Stimulated activated CD8-positive, alpha-beta memory T cell treated with anti-CD3 and anti-CD28 coated beads, Interleukin-7, amount 100 ng/mL, for 4 hours (primary cell): ENCODE data around the gene SLC28A1.
"Not testable (repeated sequence)": the region's sequence is repeated elsewhere in the genome, so short reads cannot be mapped to it uniquely, and the experiment has no call there.

Experiments used
- DNase-seq, 2 donors: peaks; one replicate each; pipeline ENCODE4 v3.0.0-alpha.2; 2020; ENCODE audit warnings: low read depth in 2 of 2

The SLC28A1 gene

GRCh38 chr15:84883916-84884781 lies at the start of gene SLC28A1:
Gene SLC28A1, plus strand, starts transcription at chr15:84884662. Its CDS starts 3,099 bp downstream, at chr15:84887761.
- no peak for DNase-seq

DNA sequence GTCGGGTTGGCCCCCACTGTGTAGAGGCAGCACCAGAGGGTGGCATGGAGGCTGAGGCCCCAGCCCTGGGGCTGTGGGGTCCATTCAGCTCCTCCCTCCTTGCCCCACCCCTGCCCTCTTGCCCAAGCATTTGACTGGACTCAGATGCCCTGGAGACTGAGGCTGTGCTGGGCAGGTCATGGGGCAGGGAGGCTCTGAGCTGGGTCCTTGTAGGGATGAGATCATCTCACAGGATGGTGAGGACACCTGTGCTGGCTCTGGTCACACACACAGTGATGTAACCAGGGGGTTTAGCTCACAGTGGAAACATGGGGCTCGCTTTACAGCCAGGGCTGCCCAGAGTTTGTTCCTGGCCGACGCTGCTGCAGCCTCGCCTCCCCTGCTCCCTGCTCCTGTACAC lies 49.5 kb upstream of the SLC28A1 start:
- no peak for DNase-seq

- no peak for DNase-seq
Measured at GRCh38 chr15:84835661-84836337, 48.7 kb upstream of the SLC28A1 start.

DNA sequence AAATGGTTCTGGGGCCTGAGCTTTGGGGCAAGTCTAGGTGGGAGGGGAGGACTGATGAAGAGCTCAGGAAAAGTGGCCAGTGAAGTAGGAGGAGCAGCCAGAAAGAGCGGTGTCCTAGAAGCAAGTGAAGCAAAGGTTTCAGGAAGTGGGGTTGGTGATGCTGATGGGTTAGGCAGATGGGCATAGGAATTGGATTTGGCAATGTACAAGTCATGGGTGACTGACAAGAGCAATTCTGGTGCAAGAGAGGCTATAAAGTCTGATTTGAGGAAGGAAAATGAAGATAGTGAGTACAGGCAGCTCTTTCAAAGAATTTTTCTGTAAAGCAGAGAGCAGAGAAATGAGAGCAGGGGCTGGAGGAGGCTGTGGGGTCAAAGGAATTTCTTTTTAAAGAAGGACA lies 47.6 kb upstream of the SLC28A1 start:
- no peak for DNase-seq

DNA sequence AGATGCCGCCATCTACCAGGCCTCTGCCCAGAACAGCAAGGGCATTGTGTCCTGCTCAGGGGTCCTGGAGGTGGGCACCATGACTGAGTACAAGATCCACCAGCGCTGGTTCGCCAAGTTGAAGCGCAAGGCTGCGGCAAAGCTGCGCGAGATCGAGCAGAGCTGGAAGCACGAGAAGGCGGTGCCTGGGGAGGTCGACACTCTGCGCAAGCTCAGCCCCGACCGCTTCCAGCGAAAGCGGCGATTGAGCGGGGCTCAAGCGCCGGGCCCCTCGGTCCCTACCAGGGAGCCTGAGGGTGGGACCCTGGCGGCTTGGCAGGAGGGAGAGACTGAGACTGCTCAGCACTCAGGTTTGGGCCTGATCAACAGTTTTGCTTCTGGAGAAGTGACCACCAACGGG lies 44.7 kb upstream of the SLC28A1 start:
- DNase-seq: no peak

GRCh38 chr15:84840255-84840654 lies 44.2 kb upstream of the SLC28A1 start:
- no peak for DNase-seq

DNA sequence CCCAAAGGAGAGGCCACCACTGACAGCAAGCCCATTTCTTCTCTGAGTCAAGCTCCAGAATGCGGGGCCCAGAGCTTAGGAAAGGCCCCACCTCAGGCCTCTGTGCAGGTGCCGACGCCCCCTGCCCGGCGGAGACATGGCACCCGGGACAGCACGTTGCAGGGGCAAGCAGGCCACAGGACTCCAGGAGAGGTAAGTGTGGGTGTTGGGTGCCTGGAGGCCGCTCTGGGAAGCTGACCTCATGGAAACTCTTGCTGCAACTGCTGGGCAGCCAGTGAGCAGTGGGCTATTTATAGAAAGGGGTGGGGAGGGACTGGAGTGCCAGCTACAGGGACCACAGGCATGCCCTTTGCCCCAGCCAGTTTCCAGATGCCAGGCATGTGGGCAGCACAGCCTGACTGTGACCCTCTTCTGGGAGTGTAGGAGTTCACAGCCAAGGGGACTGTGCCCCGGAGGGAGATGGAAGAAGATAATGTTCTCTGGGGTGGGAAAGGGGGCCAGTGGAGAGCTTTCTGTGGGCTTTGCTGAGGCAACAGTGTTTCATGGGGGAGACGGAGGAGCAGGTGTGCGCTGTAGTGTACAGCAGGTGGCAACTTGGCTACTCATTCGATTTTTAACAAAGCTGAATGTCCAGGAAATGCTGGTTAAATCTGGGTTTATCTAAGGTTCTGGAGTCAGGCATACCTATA lies 43.6 kb upstream of the SLC28A1 start:
- DNase-seq: no peak

- DNase-seq: no peak
Measured at GRCh38 chr15:84842781-84843180, 41.7 kb upstream of the SLC28A1 start.

DNA sequence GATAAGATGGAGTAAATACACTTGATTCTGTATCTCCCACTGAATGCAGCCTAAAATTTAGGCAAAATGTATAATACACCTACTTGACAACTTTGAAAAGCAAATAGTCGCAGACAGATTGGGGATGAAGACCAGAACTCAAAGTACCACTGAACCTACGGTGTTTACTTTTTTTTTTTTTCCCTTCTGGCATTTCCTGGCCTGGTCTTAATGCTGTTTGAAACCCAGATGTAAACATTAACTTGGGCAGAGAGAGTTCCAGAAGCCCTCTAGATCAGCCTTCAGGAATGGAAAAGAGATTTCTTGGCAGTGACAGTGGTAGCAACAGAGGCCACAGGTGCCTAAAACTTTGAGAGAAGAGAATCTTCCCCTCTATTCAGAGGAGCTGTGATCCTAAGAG lies 39.5 kb upstream of the SLC28A1 start:
- no peak for DNase-seq

DNA sequence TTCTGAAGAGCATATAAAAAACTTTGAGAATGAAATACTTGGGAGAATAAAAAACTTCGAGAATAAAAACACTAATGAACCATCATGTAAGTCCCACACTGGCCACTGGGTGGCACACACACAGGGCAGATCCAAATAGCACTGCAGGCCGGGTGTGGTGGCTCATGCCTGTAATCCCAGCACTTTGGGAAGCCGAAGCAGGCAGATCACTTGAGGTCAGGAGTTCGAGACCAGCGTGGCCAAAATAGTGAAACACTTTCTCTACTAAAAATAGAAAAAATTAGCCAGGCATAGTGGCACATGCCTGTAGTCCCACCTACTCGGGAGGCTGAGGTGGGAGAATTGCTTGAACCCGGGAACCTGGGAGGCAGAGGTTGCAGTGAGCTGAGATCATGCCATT lies 38.8 kb upstream of the SLC28A1 start:
- DNase-seq: not testable (repeated sequence)

DNA sequence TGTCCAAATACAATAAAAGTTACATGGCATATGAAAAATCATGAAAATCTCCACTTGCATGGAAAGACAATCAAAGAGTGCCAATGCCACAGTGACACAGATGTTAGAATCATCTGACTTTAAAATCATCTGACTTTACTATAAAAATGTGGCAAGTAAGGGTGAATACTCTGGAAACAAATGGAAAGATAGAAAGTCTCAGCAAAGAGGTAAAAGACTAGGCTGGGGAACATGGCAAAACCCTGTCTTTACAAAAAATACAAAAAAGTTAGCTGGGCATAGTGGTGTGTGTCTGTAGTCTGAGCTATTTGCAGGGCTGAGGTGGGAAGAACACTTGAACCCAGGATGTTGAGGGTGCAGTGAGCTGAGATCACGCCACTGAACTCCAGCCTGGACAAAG lies 38.2 kb upstream of the SLC28A1 start:
- DNase-seq: no peak

- DNase-seq: no peak
Measured at GRCh38 chr15:84847382-84847781, 37.1 kb upstream of the SLC28A1 start.

- DNase-seq: no peak
Measured at GRCh38 chr15:84852212-84852611, 32.2 kb upstream of the SLC28A1 start.

DNA sequence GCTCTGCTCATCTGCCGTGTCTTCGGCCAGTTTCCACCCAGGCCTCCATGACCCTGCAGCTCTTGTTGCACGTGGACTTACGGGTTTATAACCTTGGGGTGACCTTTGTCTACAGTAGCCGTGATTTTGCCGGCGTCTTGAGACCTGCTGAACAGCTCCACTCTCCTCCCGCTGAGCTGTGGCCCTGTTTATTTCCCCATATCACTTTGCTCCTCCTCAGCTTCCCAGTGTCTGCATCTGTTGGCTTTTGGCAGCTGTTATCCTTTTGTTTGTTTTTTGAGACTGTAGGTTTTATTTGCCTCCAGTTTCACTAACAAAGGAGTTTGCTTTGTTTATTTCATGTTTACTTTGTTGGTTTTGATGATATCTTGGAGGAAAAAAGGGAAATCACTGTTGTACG lies 29.3 kb upstream of the SLC28A1 start:
- DNase-seq: no peak

GRCh38 chr15:84855765-84856164 lies 28.7 kb upstream of the SLC28A1 start:
- DNase-seq: no peak

- no peak for DNase-seq
Measured at GRCh38 chr15:84856731-84857417, 27.6 kb upstream of the SLC28A1 start.

GRCh38 chr15:84857418-84858004 lies 27.0 kb upstream of the SLC28A1 start:
- DNase-seq: no peak

- DNase-seq: no peak
Measured at GRCh38 chr15:84858231-84858630, 26.2 kb upstream of the SLC28A1 start.

DNA sequence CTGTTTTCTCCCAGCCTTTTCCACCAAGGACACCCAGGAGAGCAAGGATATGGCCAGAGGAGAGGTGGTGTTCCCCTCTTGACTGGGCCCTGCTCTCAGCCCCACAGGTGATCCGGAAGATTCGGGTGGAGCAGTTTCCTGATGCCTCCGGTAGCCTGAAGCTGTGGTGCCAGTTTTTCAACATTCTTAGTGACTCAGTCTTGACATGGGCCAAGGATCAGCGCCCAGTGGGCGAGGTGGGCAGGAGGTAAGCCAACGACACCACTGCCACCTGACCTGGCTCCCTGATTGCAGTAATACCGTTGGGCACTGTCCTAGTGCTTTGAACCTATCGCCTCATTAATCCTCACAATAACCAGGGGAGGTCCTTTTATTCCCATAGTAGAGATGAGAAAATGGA lies 25.3 kb upstream of the SLC28A1 start:
- no peak for DNase-seq

DNA sequence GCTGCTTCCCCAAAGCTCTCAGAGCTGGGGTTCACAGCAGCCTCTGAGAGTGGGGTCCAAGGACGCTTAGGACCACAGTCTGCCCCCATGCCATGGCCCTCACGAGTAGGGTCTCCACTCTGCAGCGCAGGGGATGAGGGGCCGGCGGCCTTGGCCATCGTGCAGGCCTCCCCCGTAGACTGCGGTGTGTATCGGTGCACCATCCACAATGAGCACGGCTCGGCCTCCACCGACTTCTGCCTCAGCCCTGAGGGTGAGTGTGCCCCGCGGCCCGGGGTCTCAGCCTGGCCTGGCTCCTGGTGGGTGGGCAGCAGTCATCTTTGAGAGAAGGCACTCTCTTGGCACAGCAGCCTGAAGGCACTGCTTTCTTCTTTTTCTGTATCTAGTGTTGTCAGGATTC lies 24.8 kb upstream of the SLC28A1 start:
- no peak for DNase-seq

DNA sequence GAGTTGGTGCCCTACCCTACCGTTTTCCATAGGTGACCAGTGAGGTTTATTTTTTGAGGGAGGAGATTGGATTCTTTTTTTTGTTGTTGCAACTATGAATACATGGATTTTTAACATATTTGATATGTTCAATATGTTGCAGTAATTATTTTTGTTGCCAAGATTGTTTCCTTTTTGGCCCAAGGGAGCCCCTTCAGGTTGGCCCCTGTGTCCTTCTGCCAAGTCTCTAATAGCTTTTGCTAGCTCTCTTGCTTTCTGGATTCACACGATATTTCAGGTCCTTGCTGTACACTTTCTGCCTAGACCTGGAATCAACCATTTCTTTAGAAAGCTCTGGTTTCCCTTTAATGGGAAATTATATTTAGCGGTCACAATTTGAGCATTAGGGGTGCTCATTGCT lies 22.7 kb upstream of the SLC28A1 start:
- DNase-seq: no peak
